ENCODE data around the gene WWTR1.

Gene WWTR1

GRCh38 chr3:149495581-149496125 is 162.2 kb downstream of the WWTR1 start:
- DNase-seq (ENCODE audit: low read depth) = no peak

- DNase-seq (ENCODE audit: low read depth) = no peak
These were observed 162.9 kb downstream of the WWTR1 start for GRCh38 chr3:149494759-149495580.

GRCh38 chr3:149494022-149494758 is 163.6 kb downstream of the WWTR1 start:
- no peak for DNase-seq (ENCODE audit: low read depth)

- no peak for DNase-seq (ENCODE audit: low read depth)
These were observed 164.4 kb downstream of the WWTR1 start for GRCh38 chr3:149493315-149494021.

- no peak for DNase-seq (ENCODE audit: low read depth)
These were observed 167.4 kb downstream of the WWTR1 start for GRCh38 chr3:149490260-149490971.

- DNase-seq (ENCODE audit: low read depth) = no peak
These were observed 168.7 kb downstream of the WWTR1 start for GRCh38 chr3:149489060-149489690.

- no peak for DNase-seq (ENCODE audit: low read depth)
These were observed 170.1 kb downstream of the WWTR1 start for GRCh38 chr3:149487598-149488197.

- DNase-seq (ENCODE audit: low read depth) = no peak
These were observed 171.1 kb downstream of the WWTR1 start for GRCh38 chr3:149486726-149487125.

- DNase-seq (ENCODE audit: low read depth) = no peak
These were observed 176.3 kb downstream of the WWTR1 start for GRCh38 chr3:149481491-149481890.

- DNase-seq (ENCODE audit: low read depth) = no peak
These were observed 176.8 kb downstream of the WWTR1 start for GRCh38 chr3:149481056-149481455.

- DNase-seq (ENCODE audit: low read depth) = peak; percentile 72
These were observed 177.4 kb downstream of the WWTR1 start for GRCh38 chr3:149480326-149481017.

GRCh38 chr3:149479621-149480325 is 178.1 kb downstream of the WWTR1 start:
- no peak for DNase-seq (ENCODE audit: low read depth)

GRCh38 chr3:149476225-149476624 is 181.6 kb downstream of the WWTR1 start:
- no peak for DNase-seq (ENCODE audit: low read depth)

- DNase-seq (ENCODE audit: low read depth) = no peak
These were observed 182.3 kb downstream of the WWTR1 start for GRCh38 chr3:149475451-149476060.

GRCh38 chr3:149474250-149474817 is 183.5 kb downstream of the WWTR1 start, which contains the start of gene TM4SF4:
TM4SF4 (plus strand) TSS chr3:149474697; CDS start chr3:149474878, 181 bp downstream.
- DNase-seq (ENCODE audit: low read depth) = no peak

- DNase-seq (ENCODE audit: low read depth) = no peak
These were observed 184.2 kb downstream of the WWTR1 start for GRCh38 chr3:149473357-149474249.

- DNase-seq (ENCODE audit: low read depth) = no peak
These were observed 185.6 kb downstream of the WWTR1 start for GRCh38 chr3:149472030-149472797.
